ENCODE results near the gene GNAI2. TPM values are rescaled to one million over a fixed set of nuclear protein-coding genes. Genes with fewer than 3 reads are reported as not detected.
"Not testable (repeated sequence)": the region's sequence is repeated elsewhere in the genome, so short reads cannot be mapped to it uniquely, and the experiment has no call there.

The GNAI2 gene
- total RNA-seq, 2 experiments from 2014 or later = 515 to 531 TPM

GRCh38 chr3:50266017-50266416 is 30.0 kb downstream of the GNAI2 start:
- CTCF ChIA-PET = interaction anchor here (1.1 to 2.5 kb wide), 4 partner anchors 19 to 74 kb away, joined by 3 to 14 read pairs (median 5); no protein-coding TSS in a partner anchor
- POLR2A ChIA-PET = no interaction called here
- no peak overlapping the region for H3K4me3 Mint-ChIP-seq
- H3K9me3 Mint-ChIP-seq (ENCODE audit: insufficient read depth) = no peaks in the 10 kb centered on the region
- H3K4me1 Mint-ChIP-seq (ENCODE audit: low read depth) = no peaks in the 10 kb centered on the region
- H3K27ac Mint-ChIP-seq = no peak overlapping the region
- ATAC-seq (no peak), DNase-seq (no peak)
- peaks cover 18% of the 10 kb centered on the region for H3K27me3 Mint-ChIP-seq (ENCODE audit: low read depth)
- H3K36me3 Mint-ChIP-seq (ENCODE audit: low read depth) = no peaks in the 10 kb centered on the region

- ChIA-PET CTCF (interaction anchor here (1.1 to 2.5 kb wide), 4 partner anchors 20 to 74 kb away, joined by 3 to 14 read pairs (median 5); no protein-coding TSS in a partner anchor), POLR2A (no interaction called here)
- Mint-ChIP-seq H3K4me1 (ENCODE audit: low read depth) (peaks cover 5% of the 10 kb centered on the region), H3K27me3 (ENCODE audit: low read depth) (peaks cover 18% of the 10 kb centered on the region), H3K27ac (no peak overlapping the region), H3K4me3 (no peak overlapping the region), H3K36me3 (ENCODE audit: low read depth) (no peaks in the 10 kb centered on the region), H3K9me3 (ENCODE audit: insufficient read depth) (no peaks in the 10 kb centered on the region)
- DNase-seq (no peak), ATAC-seq (no peak)
Measured at GRCh38 chr3:50266836-50267235, 30.8 kb downstream of the GNAI2 start.

- CTCF ChIA-PET = interaction anchor here (1.1 to 2.5 kb wide), 3 partner anchors 21 to 75 kb away, joined by 3 to 14 read pairs (median 7); no protein-coding TSS in a partner anchor
- Mint-ChIP-seq H3K36me3 (ENCODE audit: low read depth) (no peaks in the 10 kb centered on the region), H3K9me3 (ENCODE audit: insufficient read depth) (no peaks in the 10 kb centered on the region), H3K27me3 (ENCODE audit: low read depth) (peaks cover 18% of the 10 kb centered on the region), H3K4me1 (ENCODE audit: low read depth) (peaks cover 6% of the 10 kb centered on the region), H3K27ac (no peak overlapping the region), H3K4me3 (no peak overlapping the region)
- DNase-seq (no peak), ATAC-seq (no peak)
- POLR2A ChIA-PET = interaction anchor here (0.6 kb wide), 1 partner anchor 27 kb away, joined by 4 read pairs; no protein-coding TSS in a partner anchor
Measured at GRCh38 chr3:50267280-50267913, 31.4 kb downstream of the GNAI2 start.

DNA sequence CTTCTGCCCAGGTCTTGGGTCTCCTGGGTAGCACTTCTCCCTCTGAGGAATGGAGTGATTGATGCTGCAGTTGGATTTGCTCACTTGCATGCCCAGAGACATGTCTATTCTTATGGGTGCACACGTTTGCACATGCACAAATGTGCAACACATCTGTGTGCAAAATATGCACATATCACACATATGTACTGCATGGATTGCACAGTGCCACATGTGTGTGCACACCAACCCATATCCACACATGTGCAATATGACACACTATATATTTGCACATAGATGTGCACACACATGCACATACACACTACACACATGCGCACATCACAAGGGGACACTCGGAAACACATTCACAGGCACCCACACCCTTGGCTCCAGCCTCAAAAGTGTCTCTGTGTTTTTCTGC is 32.3 kb downstream of the GNAI2 start:
- CTCF ChIA-PET = interaction anchor here (2.5 kb wide), 1 partner anchor 42 kb away, joined by 7 read pairs; no protein-coding TSS in a partner anchor
- Mint-ChIP-seq H3K9me3 (ENCODE audit: insufficient read depth) (no peaks in the 10 kb centered on the region), H3K36me3 (ENCODE audit: low read depth) (no peaks in the 10 kb centered on the region), H3K4me1 (ENCODE audit: low read depth) (peaks cover 12% of the 10 kb centered on the region), H3K27ac (no peak overlapping the region), H3K4me3 (no peak overlapping the region), H3K27me3 (ENCODE audit: low read depth) (peaks cover 22% of the 10 kb centered on the region)
- POLR2A ChIA-PET = interaction anchor here (0.6 kb wide), 1 partner anchor 26 kb away, joined by 4 read pairs; no protein-coding TSS in a partner anchor
- ATAC-seq (no peak), DNase-seq (no peak)

DNA sequence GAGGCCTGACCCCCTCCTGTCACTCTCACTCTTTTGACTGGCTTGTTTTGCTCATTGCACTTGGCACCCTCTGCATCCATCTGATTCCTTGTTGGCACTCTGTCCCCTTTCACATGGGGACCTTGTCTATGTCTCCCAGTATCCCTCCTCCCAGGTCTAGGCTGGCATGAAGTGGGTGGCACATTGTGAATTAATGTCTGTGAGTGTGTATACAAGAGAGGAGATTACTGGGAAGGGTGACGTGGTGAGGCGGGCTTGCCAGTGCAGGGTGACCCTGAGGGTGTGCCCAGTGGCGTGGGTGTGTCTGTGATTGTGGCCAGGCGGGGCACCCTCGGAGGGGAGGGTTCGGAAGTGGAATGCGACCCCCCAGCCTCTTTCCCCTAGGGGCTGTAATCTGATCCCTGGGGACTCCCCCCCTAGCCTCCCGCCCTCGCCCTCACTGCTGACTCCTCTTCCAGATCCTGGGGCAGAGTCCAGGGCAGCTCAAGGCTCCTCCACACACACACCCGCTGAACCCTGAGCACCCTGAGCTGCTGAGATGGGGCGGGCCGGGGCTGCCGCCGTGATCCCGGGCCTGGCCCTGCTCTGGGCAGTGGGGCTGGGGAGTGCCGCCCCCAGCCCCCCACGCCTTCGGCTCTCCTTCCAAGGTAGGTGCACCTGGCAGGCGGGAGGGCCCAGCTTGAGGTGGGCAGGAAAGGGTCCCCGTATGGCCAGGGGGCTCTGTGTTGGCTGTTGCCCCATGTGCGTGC is 32.9 kb downstream of the GNAI2 start, which contains the start of gene SEMA3B:
Gene SEMA3B, plus strand, starts transcription at position 445 of the 749 bp plus-strand sequence. Its CDS starts 94 bp downstream, at position 539.
- POLR2A ChIA-PET = no interaction called here
- Mint-ChIP-seq H3K27me3 (ENCODE audit: low read depth) (peaks cover 23% of the 10 kb centered on the region), H3K4me1 (ENCODE audit: low read depth) (peaks cover 14% of the 10 kb centered on the region), H3K4me3 (no peak within 1 kb of the TSS), H3K9me3 (ENCODE audit: insufficient read depth) (no peaks in the 10 kb centered on the region), H3K27ac (no peak within 1 kb of the TSS), H3K36me3 (ENCODE audit: low read depth) (no peaks in the 10 kb centered on the region)
- CTCF ChIA-PET = interaction anchor here (1.1 to 2.5 kb wide), 3 partner anchors 22 to 65 kb away, joined by 3 to 7 read pairs (median 3); no protein-coding TSS in a partner anchor
- DNase-seq (no peak), ATAC-seq (no peak)

DNA sequence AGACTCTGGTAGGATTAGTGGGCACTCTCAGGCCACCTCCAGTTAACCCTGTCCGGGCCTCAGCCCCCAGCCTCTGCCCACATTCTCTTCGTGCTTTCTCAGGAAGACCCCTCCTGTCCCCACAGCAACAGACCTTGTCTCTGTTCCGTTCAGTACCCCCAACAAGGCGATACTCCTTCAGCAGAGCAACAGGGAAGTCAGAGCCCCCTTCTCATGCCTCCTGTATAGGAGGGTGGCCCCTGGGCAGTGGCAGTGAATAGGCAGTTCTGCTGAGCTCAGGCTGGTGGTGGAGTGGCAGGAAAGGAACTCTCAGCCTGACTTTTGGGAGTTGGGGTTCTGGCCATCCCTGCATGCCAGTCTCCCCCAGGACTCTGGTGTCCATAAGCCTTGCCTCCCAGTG is 33.5 kb downstream of the GNAI2 start:
- Mint-ChIP-seq H3K27ac (no peak overlapping the region), H3K4me3 (no peak overlapping the region), H3K4me1 (ENCODE audit: low read depth) (peaks cover 19% of the 10 kb centered on the region), H3K27me3 (ENCODE audit: low read depth) (peaks cover 29% of the 10 kb centered on the region), H3K9me3 (ENCODE audit: insufficient read depth) (no peaks in the 10 kb centered on the region), H3K36me3 (ENCODE audit: low read depth) (no peaks in the 10 kb centered on the region)
- POLR2A ChIA-PET = interaction anchor here (0.6 kb wide), 1 partner anchor 8 kb away, joined by 3 read pairs; no protein-coding TSS in a partner anchor
- ATAC-seq (no peak), DNase-seq (no peak)
- CTCF ChIA-PET = interaction anchor here (1.1 to 3.2 kb wide), 3 partner anchors 23 to 66 kb away, joined by 3 to 24 read pairs (median 3); no protein-coding TSS in a partner anchor

DNA sequence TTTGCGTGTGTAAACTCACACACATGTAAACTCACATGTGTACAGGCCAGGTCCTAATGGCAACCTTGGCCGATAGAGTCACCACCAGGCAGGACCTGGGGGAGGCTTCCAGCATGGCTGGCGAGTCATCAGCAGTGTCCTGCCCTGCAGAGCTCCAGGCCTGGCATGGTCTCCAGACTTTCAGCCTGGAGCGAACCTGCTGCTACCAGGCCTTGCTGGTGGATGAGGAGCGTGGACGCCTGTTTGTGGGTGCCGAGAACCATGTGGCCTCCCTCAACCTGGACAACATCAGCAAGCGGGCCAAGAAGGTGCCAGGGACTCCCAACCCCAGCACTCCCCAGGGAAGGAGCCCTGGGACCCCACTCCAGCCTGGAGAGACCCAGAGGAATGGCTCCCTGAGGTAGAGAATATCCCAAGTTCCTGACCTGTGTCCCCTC is 34.0 kb downstream of the GNAI2 start:
- Mint-ChIP-seq H3K36me3 (ENCODE audit: low read depth) (no peaks in the 10 kb centered on the region), H3K4me1 (ENCODE audit: low read depth) (peaks cover 23% of the 10 kb centered on the region), H3K9me3 (ENCODE audit: insufficient read depth) (no peaks in the 10 kb centered on the region), H3K27me3 (ENCODE audit: low read depth) (peaks cover 33% of the 10 kb centered on the region), H3K4me3 (no peak overlapping the region), H3K27ac (no peak overlapping the region)
- no peak for DNase-seq
- ChIA-PET POLR2A (interaction anchor here (0.6 kb wide), 1 partner anchor 9 kb away, joined by 3 read pairs; no protein-coding TSS in a partner anchor), CTCF (interaction anchor here (1.3 to 3.2 kb wide), 3 partner anchors 10 to 66 kb away, joined by 3 to 24 read pairs (median 13); no protein-coding TSS in a partner anchor)
- ATAC-seq = no peak

DNA sequence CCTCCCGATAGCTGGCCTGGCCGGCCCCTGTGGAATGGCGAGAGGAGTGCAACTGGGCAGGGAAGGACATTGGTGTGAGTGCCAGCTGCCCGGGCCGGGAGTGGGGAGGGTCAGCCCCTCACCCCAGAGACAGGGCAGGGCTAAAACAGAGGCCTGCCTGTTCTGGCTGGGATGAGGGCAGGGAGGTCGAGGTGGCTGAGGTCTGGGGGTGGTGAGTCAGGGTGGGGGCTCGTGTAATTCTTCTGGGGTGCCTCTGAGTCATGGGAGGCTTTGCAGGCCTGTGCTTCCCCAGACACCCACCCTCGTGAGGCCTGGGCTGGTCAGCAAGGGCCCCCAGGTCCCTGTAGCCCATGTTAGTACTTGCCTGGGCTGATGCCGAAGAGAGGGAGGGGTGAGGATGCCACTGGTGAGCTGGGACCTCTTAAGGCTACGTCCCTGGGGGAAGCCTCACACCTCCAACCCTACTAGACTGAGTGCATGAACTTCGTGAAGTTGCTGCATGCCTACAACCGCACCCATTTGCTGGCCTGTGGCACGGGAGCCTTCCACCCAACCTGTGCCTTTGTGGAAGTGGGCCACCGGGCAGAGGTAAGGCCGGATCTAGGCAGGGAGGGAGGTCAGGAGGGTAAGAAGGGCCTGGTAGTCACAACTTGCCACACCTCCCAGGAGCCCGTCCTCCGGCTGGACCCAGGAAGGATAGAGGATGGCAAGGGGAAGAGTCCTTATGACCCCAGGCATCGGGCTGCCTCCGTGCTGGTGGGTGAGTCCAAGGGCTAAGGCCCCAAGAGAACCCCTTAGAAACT is 34.6 kb downstream of the GNAI2 start:
- no peak for ATAC-seq
- H3K27ac Mint-ChIP-seq = no peak overlapping the region
- H3K27me3 Mint-ChIP-seq (ENCODE audit: low read depth) = peaks cover 39% of the 10 kb centered on the region
- peaks cover 29% of the 10 kb centered on the region for H3K4me1 Mint-ChIP-seq (ENCODE audit: low read depth)
- CTCF ChIA-PET = interaction anchor here (1.2 to 3.2 kb wide), 5 partner anchors 9 to 76 kb away, joined by 6 to 24 read pairs (median 8); no protein-coding TSS in a partner anchor
- H3K36me3 Mint-ChIP-seq (ENCODE audit: low read depth) = no peaks in the 10 kb centered on the region
- no peak overlapping the region for H3K4me3 Mint-ChIP-seq
- H3K9me3 Mint-ChIP-seq (ENCODE audit: insufficient read depth) = no peaks in the 10 kb centered on the region
- POLR2A ChIA-PET = no interaction called here
- no peak for DNase-seq

DNA sequence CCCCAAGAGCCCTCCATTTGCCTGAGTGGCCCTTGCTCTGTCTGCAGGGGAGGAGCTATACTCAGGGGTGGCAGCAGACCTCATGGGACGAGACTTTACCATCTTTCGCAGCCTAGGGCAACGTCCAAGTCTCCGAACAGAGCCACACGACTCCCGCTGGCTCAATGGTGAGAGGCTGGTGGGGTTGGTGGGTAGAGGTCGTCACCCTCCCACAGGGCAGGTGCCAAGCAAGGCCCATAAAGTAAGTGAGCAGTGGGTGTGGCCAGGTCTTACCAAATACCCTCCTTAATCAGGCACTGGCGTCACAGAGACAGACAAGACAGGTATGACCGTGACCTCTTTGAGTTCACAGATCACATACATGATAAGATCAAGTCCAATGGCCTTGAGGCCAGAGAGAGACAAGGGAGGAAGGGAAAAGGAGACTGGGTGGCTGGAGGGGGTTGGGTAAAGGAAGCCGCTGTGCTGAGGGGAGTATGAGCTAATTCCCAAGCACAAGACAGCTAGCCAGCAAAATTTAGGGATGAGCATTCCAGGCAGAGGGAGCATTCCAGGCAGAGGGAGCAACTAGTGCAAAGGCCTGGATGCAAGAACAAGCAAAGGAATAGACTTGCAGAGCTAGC is 35.4 kb downstream of the GNAI2 start:
- no peak overlapping the region for H3K27ac Mint-ChIP-seq

GRCh38 chr3:50272538-50272910 is 36.5 kb downstream of the GNAI2 start:
- Mint-ChIP-seq H3K4me1 (ENCODE audit: low read depth) (peaks cover 34% of the 10 kb centered on the region), H3K27me3 (ENCODE audit: low read depth) (peaks cover 38% of the 10 kb centered on the region)
- POLR2A ChIA-PET = interaction anchor here (1.0 kb wide), 1 partner anchor 44 kb away, joined by 3 read pairs; no protein-coding TSS in a partner anchor
- not testable (repeated sequence) for H3K4me3 Mint-ChIP-seq; ATAC-seq; DNase-seq; H3K27ac Mint-ChIP-seq; H3K9me3 Mint-ChIP-seq (ENCODE audit: insufficient read depth); H3K36me3 Mint-ChIP-seq (ENCODE audit: low read depth)
- CTCF ChIA-PET = interaction anchor here (0.6 to 3.2 kb wide), 8 partner anchors 10 to 279 kb away, joined by 3 to 24 read pairs (median 6); no protein-coding TSS in a partner anchor

More for the DNA sequence above, 35.4 kb downstream of the GNAI2 start:
- POLR2A ChIA-PET = no interaction called here
- CTCF ChIA-PET = interaction anchor here (0.7 to 3.2 kb wide), 8 partner anchors 10 to 79 kb away, joined by 3 to 24 read pairs (median 7); no protein-coding TSS in a partner anchor
- Mint-ChIP-seq H3K36me3 (ENCODE audit: low read depth) (no peaks in the 10 kb centered on the region), H3K27me3 (ENCODE audit: low read depth) (peaks cover 39% of the 10 kb centered on the region), H3K4me3 (no peak overlapping the region), H3K9me3 (ENCODE audit: insufficient read depth) (no peaks in the 10 kb centered on the region), H3K4me1 (ENCODE audit: low read depth) (peaks cover 34% of the 10 kb centered on the region)
- ATAC-seq (no peak), DNase-seq (no peak)
